Measurements from ENCODE around the gene ABCC2.

ABCC2 gene

GRCh38 chr10:99895867-99896266, 113.4 kb downstream of the ABCC2 start:
- Histone ChIP-seq H2AFZ (ENCODE audit: low read depth, low read length) (no peak overlapping the region), H3K79me2 (ENCODE audit: insufficient read depth, low read length) (no peaks in the 10 kb centered on the region), H3K4me1 (ENCODE audit: insufficient read depth, low read length) (no peaks in the 10 kb centered on the region), H3K27me3 (ENCODE audit: insufficient read depth, low read length, poor library complexity) (no peaks in the 10 kb centered on the region), H3K27ac (ENCODE audit: low read length) (no peak overlapping the region), H3K9me3 (ENCODE audit: insufficient read depth, low read length, severe bottlenecking) (no peaks in the 10 kb centered on the region), H3K4me2 (ENCODE audit: insufficient read depth, low read length) (no peak overlapping the region), H3K36me3 (ENCODE audit: insufficient read depth, low read length) (peaks cover 10% of the 10 kb centered on the region; the same call in 1 of the 2 replicates), H3K9ac (ENCODE audit: low read depth, low read length) (no peak overlapping the region), H3K4me3 (ENCODE audit: low read depth in 1 of 2, low read length in 2 of 2) (no peak overlapping the region), H4K20me1 (ENCODE audit: insufficient read depth, low read length) (no peaks in the 10 kb centered on the region)
- DNase-seq: no peak
- no peak for ATAC-seq (ENCODE audit: insufficient read depth, low read depth)
- TF ChIP-seq CTCF (IDR thresholded peaks at IDR 0.05; ENCODE audit: borderline replicate concordance, extremely low read depth, low read length, poor library complexity, severe bottlenecking) (no peak), EZH2 (IDR thresholded peaks at IDR 0.05; ENCODE audit: borderline replicate concordance, low read depth, low read length, severe bottlenecking) (no peak)
